HG03457 (cell line): Measurements from ENCODE around the gene AGXT2.
"Not testable (repeated sequence)": the region's sequence is repeated elsewhere in the genome, so short reads cannot be mapped to it uniquely, and the experiment has no call there.

Experiments used
- ATAC-seq: cut with Tn5 transposase; IDR thresholded peaks from one replicate; pipeline ENCODE4 v1.9.1; 2021; ENCODE audit warnings: moderate number of reproducible peaks; ENCODE audit not compliant: unreplicated experiment

AGXT2 gene

GRCh38 chr5:35056686-35057085, 8.9 kb upstream of the AGXT2 start:
- ATAC-seq = no peak

GRCh38 chr5:35052838-35053237, 5.1 kb upstream of the AGXT2 start:
- no peak for ATAC-seq

GRCh38 chr5:35050541-35051126, 2.9 kb upstream of the AGXT2 start:
- no peak for ATAC-seq

- ATAC-seq = no peak
Observed at GRCh38 chr5:35048910-35049309, 1.2 kb upstream of the AGXT2 start.

GRCh38 chr5:35046774-35047173, 975 bp downstream of the AGXT2 start:
- no peak for ATAC-seq

GRCh38 chr5:35045280-35045679, 2.5 kb downstream of the AGXT2 start:
- no peak for ATAC-seq

- no peak for ATAC-seq
Observed at GRCh38 chr5:35044649-35045048, 3.1 kb downstream of the AGXT2 start.

GRCh38 chr5:35042781-35043180, 5.0 kb downstream of the AGXT2 start:
- ATAC-seq = no peak

GRCh38 chr5:35041261-35041660, 6.5 kb downstream of the AGXT2 start:
- no peak for ATAC-seq

GRCh38 chr5:35038891-35039290, 8.9 kb downstream of the AGXT2 start:
- ATAC-seq = no peak

- no peak for ATAC-seq
Observed at GRCh38 chr5:35036536-35036935, 11.2 kb downstream of the AGXT2 start.

GRCh38 chr5:35035929-35036328, 11.8 kb downstream of the AGXT2 start:
- ATAC-seq = not testable (repeated sequence)

- no peak for ATAC-seq
Observed at GRCh38 chr5:35035271-35035670, 12.5 kb downstream of the AGXT2 start.

- no peak for ATAC-seq
Observed at GRCh38 chr5:35032356-35032755, 15.4 kb downstream of the AGXT2 start.

GRCh38 chr5:35031276-35031675, 16.5 kb downstream of the AGXT2 start:
- no peak for ATAC-seq

- no peak for ATAC-seq
Observed at GRCh38 chr5:35030426-35031100, 17.2 kb downstream of the AGXT2 start.

- no peak for ATAC-seq
Observed at GRCh38 chr5:35029333-35029732, 18.4 kb downstream of the AGXT2 start.

GRCh38 chr5:35026941-35027340, 20.8 kb downstream of the AGXT2 start:
- no peak for ATAC-seq

- no peak for ATAC-seq
Observed at GRCh38 chr5:35026280-35026840, 21.4 kb downstream of the AGXT2 start.

GRCh38 chr5:35024911-35025510, 22.7 kb downstream of the AGXT2 start:
- ATAC-seq = no peak

- ATAC-seq = no peak
Observed at GRCh38 chr5:35023391-35024178, 24.2 kb downstream of the AGXT2 start.
